ENCODE data around the gene GPX3.
A peak's percentile ranks its signal among the peaks of the same experiment; 100 is the strongest.

DNA sequence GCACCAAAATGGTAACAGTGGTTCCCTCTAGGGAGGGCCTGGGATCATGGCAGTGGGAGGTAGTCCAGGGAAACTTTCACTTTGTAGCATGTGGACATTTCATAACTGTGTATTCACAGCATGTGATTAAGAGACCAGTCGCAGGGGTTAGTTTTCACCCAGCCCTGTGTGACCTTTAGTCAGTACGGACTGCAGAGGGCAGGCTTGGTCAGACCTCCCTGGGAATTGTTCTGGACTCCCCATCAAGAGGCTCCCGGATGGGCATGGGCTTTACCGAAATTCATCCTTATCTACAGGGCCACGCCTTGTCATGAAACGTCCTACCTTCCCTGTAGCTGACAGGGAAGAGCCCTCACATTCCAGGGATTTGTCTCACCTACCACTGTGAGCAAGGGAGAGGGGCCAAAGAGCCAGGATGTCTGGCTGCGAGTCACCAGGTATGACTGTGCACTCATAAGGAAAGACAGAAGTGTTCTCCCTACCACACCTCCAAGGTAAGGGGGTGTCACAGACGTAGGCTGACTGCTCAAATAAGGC, 19.9 kb downstream of the GPX3 start:
- TF ChIP-seq, protein P1, sequence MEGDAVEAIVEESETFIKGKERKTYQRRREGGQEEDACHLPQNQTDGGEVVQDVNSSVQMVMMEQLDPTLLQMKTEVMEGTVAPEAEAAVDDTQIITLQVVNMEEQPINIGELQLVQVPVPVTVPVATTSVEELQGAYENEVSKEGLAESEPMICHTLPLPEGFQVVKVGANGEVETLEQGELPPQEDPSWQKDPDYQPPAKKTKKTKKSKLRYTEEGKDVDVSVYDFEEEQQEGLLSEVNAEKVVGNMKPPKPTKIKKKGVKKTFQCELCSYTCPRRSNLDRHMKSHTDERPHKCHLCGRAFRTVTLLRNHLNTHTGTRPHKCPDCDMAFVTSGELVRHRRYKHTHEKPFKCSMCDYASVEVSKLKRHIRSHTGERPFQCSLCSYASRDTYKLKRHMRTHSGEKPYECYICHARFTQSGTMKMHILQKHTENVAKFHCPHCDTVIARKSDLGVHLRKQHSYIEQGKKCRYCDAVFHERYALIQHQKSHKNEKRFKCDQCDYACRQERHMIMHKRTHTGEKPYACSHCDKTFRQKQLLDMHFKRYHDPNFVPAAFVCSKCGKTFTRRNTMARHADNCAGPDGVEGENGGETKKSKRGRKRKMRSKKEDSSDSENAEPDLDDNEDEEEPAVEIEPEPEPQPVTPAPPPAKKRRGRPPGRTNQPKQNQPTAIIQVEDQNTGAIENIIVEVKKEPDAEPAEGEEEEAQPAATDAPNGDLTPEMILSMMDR (IDR thresholded peaks at IDR 0.05) = no peak
- TF ChIP-seq EP300 (IDR thresholded peaks at IDR 0.05) = no peak
- TF ChIP-seq POLR2AphosphoS5 (IDR thresholded peaks at IDR 0.05) = peak in 1 of 2 donors; percentile 27

All from upper lobe of left lung (tissue), 4 donors.